ENCODE data around the gene SNRPB.

Gene SNRPB

DNA sequence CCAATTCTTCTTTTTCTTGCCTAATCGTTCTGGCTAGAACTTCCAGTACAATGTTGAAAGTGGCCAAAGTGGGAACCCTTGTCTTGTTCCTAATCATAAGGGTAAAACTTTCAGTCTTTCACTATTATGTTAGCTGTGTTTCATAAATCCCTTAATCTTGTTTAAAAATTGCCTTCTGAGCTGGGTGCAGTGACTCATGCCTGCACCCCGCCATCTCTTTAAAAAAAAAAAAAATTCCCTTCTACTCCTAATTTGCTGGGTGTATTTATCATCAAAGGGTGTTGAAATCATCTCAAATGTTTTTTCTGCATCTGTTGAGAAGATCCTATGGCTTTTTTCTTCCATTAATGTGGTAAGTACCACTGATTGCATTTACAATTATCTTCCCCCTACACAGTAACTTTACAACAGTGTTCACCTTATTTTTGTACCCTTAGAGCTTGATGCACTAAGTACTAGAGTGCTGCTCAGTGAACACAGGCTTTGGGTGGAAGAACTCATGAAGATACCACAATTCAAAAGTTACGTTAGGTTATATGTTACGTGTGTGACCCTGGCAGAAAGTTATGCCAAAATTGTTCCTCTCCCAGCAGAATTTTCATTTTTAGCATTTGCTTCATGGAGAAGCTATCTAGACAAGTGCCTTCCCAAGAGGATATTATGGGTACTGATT, 9.7 kb downstream of the SNRPB start:
- Histone ChIP-seq H3K36me3 (peaks cover 72% of the 10 kb centered on the region), H3K27me3 (no peaks in the 10 kb centered on the region), H3K4me1 (ENCODE audit: control insufficient read depth in 1 of 2, insufficient read depth in 1 of 2, low read depth in 1 of 2, low read length in 1 of 2) (no peaks in the 10 kb centered on the region), H3K4me3 (ENCODE audit: low read depth in 1 of 2, low read length in 1 of 2) (no peak overlapping the region), H3K9me3 (no peaks in the 10 kb centered on the region), H3K27ac (no peak overlapping the region)
- no peak for TF ChIP-seq CTCF (IDR thresholded peaks at IDR 0.05)

GRCh38 chr20:2459981-2460751, 10.4 kb downstream of the SNRPB start:
- Histone ChIP-seq H3K27ac (no peak overlapping the region), H3K36me3 (peaks cover 64% of the 10 kb centered on the region), H3K27me3 (no peaks in the 10 kb centered on the region)

GRCh38 chr20:2458919-2459499, 11.6 kb downstream of the SNRPB start:
- no peak overlapping the region for H3K4me3 ChIP-seq (ENCODE audit: low read depth in 1 of 2, low read length in 1 of 2)
- no peak for TF ChIP-seq CTCF (IDR thresholded peaks at IDR 0.05)
- no peak overlapping the region for H3K27ac ChIP-seq
- H3K9me3 ChIP-seq = no peaks in the 10 kb centered on the region
- H3K4me1 ChIP-seq (ENCODE audit: control insufficient read depth in 1 of 2, insufficient read depth in 1 of 2, low read depth in 1 of 2, low read length in 1 of 2) = no peaks in the 10 kb centered on the region
- no peaks in the 10 kb centered on the region for H3K27me3 ChIP-seq
- peaks cover 53% of the 10 kb centered on the region for H3K36me3 ChIP-seq

More at GRCh38 chr20:2459981-2460751, 10.4 kb downstream of the SNRPB start:
- H3K4me1 ChIP-seq (ENCODE audit: control insufficient read depth in 1 of 2, insufficient read depth in 1 of 2, low read depth in 1 of 2, low read length in 1 of 2) = no peaks in the 10 kb centered on the region
- no peak overlapping the region for H3K4me3 ChIP-seq (ENCODE audit: low read depth in 1 of 2, low read length in 1 of 2)
- H3K9me3 ChIP-seq = no peaks in the 10 kb centered on the region
- no peak for TF ChIP-seq CTCF (IDR thresholded peaks at IDR 0.05)

DNA sequence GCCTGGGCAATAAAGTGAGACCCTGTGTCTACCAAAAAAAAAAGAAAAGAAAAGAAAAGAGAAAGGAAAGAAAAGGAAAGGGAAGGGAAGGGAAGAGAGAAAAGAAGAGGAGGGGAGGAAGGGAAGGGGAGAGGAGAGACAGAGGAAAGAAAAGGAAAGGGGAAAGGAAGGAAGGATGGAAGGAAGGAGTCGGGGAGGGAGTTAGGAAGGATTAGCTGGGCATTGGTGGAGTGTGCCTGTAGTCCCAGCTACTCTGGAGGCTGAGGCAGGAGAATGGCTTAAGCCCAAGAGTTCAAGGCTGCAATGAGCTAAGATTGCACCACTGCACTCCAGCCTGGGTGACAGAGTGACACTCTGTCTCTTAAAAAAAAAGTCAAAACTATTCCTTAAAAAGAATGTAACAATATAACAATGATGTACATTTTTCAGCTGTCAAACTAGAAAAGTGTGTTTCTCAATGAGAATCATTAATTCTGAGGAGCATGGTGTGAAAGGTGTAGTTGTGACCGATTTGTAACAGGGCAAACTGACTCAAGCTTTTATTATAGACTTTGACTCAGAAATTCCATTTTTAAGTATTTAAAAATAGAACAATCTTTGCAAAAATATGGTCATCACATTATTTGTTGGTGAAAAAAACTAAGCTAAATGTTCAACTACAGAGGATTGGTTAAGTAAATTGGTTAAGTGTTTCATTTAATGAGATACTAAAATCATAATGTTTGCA, 14.7 kb downstream of the SNRPB start:
- Histone ChIP-seq H3K36me3 (peaks cover 22% of the 10 kb centered on the region), H3K4me1 (ENCODE audit: control insufficient read depth in 1 of 2, insufficient read depth in 1 of 2, low read depth in 1 of 2, low read length in 1 of 2) (no peaks in the 10 kb centered on the region), H3K27me3 (peaks cover 10% of the 10 kb centered on the region), H3K9me3 (no peaks in the 10 kb centered on the region), H3K27ac (no peak overlapping the region), H3K4me3 (ENCODE audit: low read depth in 1 of 2, low read length in 1 of 2) (no peak overlapping the region)
- no peak for TF ChIP-seq CTCF (IDR thresholded peaks at IDR 0.05)

DNA sequence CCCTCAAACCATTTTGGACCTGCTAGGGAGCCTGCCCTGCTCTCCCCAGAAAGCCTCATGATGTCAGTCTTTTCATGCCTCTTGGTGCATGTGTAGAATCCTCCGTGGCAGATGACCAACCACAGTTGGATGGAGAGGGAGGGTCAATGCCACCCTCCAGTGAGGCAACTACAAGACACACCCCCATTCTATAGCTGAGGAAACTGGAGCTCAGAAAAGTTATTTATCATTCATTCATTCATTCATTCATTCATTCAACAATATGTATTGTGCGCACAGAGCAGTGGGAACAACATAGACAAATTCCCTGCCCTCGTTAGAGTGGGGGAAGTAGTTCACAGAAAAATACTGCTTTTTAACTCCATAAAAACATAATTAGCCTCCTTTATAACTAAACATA, 16.8 kb downstream of the SNRPB start:
- Histone ChIP-seq H3K9me3 (no peaks in the 10 kb centered on the region), H3K4me3 (ENCODE audit: low read depth in 1 of 2, low read length in 1 of 2) (no peak overlapping the region), H3K27me3 (peaks cover 30% of the 10 kb centered on the region), H3K4me1 (ENCODE audit: control insufficient read depth in 1 of 2, insufficient read depth in 1 of 2, low read depth in 1 of 2, low read length in 1 of 2) (no peaks in the 10 kb centered on the region), H3K27ac (no peak overlapping the region), H3K36me3 (peaks cover 3% of the 10 kb centered on the region)
- TF ChIP-seq CTCF (IDR thresholded peaks at IDR 0.05) = no peak

Data from neutrophil (primary cell).